Daoy (cell line): ENCODE results near the gene TMEM176A. TPM values are rescaled to one million over a fixed set of nuclear protein-coding genes. Genes with fewer than 3 reads are reported as not detected.
"Not testable (repeated sequence)": the region's sequence is repeated elsewhere in the genome, so short reads cannot be mapped to it uniquely, and the experiment has no call there.

Experiments used
- DNase-seq: peaks from one replicate; pipeline ENCODE4 v3.0.0-alpha.2; 2015; ENCODE audit warnings: low read depth
- total RNA-seq: library from RNA; depleted of rRNA; stranded (reverse); fragments of >200 nt; shearing (Covaris generic); gene quantifications from 2 replicates; pipeline ENCODE4 v1.2.3, GENCODE V29; 2014

TMEM176A gene
- total RNA-seq, 1 experiment from 2014 or later, result 2.6 TPM

GRCh38 chr7:150788474-150789269 lies 11.9 kb upstream of the TMEM176A start:
- DNase-seq, result peak; percentile 66

DNA sequence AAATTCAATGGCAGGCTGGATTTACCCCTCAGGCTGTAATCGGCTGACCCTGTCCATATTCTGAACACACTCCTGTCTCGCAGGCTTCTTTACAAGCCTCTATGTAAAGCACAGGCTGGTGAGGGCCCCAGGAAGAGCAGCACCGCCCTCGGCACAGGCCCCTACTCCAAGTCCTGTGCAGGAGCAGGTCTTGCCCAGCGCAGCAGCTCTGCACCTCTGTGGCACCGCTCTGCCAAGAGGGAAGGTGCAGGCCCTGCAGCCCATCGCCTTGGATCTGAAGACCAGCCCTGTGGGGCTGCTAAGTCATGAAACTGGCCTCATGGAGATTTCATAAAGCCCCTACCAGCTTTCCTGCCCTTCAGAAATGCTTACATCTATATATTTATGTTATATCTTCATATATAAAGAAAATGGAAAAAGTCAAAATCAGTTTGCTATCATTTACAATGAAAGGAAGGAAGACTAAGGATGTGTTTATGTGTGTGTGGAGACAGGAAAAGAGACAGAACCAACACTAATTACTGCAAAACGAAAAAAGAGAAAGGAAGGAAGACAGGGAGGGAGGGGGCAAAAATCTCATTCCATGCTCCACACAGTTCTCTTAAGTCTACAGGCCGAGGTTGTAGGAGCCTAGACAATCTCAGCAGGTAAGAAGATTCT lies 10.0 kb upstream of the TMEM176A start:
- no peak for DNase-seq

GRCh38 chr7:150791304-150791703 lies 9.3 kb upstream of the TMEM176A start:
- no peak for DNase-seq

DNA sequence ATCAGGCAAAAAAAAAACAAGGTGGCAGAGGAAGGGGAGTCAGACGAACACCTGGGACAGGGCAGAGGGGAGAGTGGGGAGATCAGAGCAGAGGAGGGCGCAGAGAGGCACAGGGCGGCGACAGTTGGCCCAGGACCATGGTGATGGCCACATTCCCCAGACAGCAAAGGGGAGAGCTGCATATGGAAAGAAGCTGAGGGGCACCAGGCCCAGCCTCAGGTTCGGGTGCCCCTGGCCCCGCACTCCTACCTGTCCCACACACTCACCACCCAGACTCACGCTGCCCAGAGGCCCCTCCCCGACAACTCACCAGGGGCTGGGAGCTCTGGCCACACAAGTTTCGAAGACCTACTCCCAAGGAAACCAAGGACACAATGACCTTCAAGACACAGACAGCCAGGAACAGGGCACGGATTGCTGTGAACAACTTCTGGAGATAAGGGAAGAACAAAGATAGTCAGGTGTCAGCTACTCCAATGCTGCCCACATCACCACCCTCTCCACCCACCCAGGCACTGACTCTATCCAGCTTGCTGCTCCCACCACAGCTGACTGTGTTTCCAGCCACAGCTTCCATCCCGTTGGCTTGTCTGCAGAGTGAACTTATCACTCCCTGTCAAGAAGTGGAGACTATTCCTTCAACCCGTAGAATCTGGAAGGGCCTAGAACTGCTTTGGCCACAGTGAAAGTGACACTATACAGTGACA lies 8.7 kb upstream of the TMEM176A start:
- DNase-seq, result no peak

- DNase-seq, result peak; percentile 81
Observed at GRCh38 chr7:150793569-150794238, 6.9 kb upstream of the TMEM176A start.

GRCh38 chr7:150797661-150798060 lies 2.9 kb upstream of the TMEM176A start:
- DNase-seq, result no peak

DNA sequence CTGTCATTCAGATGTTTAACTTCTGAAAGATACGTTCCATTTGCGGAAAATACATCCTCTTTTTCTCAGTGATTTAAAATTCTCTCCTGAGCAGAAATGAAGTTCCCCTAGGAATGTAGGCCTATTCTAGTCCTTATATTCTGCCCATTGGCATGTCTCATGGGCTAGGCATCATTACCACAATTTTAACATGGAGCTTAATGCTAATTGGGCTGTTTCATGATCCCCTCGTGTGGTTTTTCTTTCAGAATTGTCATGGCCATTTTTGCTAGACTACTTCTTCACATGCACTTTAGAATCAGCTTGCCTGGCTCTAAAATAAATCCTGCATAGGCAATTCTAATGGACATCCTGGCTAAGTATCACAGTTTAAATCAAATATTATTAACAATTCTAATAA lies 1.4 kb upstream of the TMEM176A start:
- no peak for DNase-seq

DNA sequence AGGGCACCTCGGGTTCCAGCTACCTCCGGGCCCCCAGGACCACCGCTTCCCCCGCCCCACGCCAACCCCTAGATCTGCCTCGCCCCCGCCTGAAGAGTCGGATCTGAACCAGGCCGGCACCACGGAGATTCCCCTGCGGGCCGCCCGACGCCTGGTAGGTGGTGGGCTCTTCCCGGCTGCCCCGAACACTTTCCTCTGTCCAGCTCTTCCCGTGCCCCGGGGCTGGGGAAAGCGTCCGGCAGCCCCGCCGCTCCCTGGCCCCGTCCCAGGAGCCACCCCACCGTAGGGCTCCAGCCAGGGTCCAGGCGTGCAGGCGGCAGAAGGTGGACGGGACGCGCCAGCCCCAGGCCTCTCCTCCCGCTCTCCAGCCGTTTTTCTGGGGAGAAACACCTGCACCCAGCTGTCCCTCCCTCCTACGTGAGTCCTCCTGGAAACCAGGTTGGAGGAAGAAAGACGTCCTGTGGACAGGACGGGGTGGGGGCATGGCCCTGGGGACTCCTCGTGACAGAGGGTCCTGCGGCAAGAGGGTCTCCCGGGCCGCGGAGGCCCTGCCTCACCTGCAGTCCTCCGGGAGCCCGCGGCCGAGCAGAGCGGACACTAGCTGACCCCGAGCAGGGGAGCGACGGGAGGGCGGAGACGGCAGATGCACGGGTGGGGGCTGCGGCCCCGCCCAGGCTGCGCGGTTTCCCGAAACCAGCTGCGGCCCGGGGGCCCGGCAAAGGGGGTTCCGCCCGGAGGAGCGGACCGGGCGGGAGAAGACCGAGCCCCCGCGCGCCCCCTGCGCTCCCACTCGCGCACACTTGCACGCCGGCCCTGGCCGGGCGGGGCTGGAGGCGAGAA lies 608 bp upstream of the TMEM176A start, which contains the start of gene TMEM176B:
TMEM176B (minus strand) TSS at position 624 of the 840 bp plus-strand sequence. CDS start 3,795 bp downstream, outside the sequence.
- no peak for DNase-seq

DNA sequence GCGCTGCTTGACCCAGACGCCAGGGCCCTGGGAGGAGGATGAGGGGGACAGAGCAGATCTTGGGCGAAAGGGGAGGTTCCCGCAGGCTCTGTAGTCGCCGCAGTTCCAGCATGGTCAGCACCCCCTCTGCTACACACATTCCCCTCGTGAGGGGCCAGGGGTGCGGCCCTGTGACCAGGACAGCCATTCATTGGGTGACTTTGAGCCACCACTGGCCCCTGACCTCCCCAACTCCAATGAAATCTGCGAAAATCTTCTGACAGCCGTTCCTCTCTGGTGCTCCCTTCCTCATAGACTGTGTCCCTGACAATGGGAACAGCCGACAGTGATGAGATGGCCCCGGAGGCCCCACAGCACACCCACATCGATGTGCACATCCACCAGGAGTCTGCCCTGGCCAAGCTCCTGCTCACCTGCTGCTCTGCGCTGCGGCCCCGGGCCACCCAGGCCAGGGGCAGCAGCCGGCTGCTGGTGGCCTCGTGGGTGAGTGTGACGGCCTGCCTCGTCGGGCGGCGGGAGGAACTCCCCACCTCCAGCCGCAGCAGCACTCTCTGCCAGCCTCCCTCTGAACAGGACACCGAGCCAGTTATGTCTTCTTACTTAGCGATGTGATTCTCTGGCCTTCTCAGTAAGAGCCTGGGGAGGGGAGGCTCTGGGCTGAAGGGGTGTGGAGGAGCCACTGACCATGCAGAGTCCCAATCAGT lies 825 bp downstream of the TMEM176A start:
- no peak for DNase-seq

DNA sequence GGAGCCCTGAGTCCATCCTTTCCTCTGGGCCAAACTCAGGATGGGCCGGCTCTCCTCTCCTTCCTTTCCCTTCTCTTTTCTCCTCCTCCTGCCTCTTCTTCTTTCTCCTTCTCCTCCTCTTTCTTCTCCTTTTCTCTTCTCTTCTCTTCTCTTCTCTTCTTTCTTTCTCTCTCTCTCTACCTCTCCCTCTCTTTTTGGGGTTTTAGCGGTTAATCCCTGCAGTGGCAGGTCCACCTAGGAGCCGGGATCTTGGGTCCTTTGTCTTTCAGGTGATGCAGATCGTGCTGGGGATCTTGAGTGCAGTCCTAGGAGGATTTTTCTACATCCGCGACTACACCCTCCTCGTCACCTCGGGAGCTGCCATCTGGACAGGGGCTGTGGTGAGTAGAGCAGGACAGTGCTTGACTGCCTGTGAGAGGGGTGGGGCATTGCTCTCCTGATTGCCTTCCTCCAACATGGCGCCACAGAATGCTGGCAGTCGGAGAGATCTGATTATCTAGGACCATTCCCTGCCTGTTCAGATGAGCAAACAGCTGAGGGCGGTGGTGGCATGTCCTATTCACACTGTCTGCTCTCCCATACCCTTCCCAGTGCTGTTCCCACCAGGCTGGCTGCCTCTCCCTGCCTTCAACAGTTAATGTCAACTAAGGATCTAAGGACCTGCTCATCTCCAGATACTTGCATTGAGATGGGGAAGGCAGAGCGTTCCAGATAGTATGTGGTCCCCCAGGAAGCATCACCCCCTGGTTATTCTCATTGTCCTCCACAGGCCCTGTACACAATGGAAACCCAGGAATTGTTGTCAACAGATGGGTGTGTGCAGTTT lies 1.6 kb downstream of the TMEM176A start:
- no peak for DNase-seq

GRCh38 chr7:150803161-150803860 lies 2.7 kb downstream of the TMEM176A start:
- no peak for DNase-seq

GRCh38 chr7:150804802-150805201 lies 4.2 kb downstream of the TMEM176A start:
- DNase-seq, result no peak

GRCh38 chr7:150805864-150806263 lies 5.3 kb downstream of the TMEM176A start:
- no peak for DNase-seq

GRCh38 chr7:150806454-150806853 lies 5.9 kb downstream of the TMEM176A start:
- no peak for DNase-seq

DNA sequence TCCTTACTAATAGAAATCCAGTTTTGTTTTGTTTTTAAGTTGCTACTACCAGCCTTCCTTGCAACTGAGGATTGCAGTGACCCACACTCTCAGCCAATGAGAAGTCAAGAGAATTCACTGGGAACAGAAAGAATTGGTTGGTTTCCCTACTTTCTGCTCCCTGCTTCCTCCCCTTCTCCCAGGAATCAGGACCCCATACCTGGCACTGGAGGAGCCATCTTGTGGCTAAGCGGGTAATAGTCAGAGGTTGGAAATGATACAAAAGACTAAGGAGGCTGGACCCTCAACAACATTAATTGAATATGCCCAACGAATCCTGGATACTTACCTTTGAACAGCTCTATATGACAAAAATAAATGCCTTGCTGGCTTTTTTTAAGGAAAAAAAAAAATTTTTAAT lies 6.3 kb downstream of the TMEM176A start:
- no peak for DNase-seq

DNA sequence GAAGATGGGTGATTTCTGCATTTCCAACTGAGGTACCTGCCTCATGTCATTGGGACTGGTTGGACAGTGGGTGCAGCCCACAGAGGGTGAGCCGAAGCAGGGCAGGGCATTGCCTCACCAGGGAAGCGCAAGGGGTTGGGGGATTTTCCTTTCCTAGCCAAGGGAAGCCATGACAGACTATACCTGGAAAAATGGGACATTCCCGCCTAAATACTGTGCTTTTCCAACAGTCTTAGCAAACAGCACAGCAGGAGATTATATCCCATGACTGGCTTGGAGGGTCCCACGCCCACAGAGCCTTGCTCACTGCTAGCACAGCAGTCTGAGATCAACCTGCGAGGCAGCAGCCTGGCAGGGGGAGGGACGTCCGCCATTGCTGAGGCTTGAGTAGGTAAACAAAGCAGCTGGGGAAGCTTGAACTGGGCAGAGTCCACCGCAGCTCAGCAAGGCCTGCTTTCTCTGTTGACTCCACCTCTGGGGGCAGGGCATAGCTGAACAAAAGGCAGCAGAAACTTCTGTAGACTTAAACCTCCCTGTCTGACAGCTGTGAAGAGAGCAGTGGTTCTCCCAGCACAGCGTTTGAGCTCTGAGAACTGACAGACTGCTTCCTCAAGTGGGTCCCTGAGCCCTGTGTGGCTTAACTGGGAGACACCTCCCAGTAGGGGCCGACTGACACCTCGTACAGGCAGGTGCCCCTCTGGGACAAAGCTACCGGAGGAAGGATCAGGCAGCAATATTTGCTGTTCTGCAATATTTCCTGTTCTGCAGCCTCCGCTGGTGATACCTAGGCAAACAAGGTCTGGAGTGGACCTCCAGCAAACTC lies 7.3 kb downstream of the TMEM176A start:
- DNase-seq, result not testable (repeated sequence)

- DNase-seq, result no peak
Observed at GRCh38 chr7:150814328-150815001, 13.9 kb downstream of the TMEM176A start.
